Measurements from ENCODE around the gene GAP43. TPM values are rescaled to one million over a fixed set of nuclear protein-coding genes. Genes with fewer than 3 reads are reported as not detected.

GAP43 gene
- total RNA-seq, 2 donors from 2014 or later = not detected

DNA sequence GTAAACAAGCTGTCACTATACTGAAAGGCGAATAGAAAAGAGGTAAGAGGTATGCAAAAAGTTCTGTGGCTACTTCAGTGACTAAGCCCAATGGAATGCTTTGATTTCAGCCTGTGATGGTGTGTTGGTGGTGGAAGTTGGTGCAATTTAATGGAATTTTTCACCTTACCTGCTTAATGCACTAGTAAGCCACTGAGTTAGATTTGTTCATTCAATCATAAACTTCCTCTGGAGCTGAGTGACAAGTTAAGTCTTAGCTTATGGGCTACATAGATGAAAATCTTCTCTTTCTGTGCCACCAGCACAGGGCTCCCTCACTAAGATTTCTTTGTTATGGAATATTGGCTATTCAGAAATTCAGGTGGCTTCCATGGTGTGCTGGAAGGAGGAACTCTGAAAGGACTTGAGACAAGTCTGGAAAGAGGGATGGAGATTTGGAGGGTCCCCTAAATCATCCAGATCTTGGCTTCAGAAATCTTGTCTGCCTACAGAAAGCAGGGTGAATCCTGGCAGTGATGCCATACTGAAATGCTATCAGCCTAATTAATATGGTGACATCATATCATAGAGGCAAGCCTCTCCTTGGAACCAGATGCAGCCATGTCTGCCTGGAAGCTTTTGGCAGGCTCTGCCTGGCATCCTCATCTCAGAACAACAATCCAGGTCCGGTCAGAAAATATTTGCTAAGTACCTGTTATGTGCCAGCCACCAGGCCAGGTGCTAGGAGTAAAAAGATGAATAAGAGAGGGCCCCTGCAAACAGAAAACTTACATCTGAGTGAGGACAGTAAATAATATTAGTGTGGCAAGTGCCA, 8.1 kb upstream of the GAP43 start:
- no peak overlapping the region for H3K27ac Mint-ChIP-seq
- peaks cover 20% of the 10 kb centered on the region for H3K27me3 Mint-ChIP-seq
- DNase-seq (no peak), ATAC-seq (no peak)
- H3K9me3 ChIP-seq (ENCODE audit: control insufficient read depth, low read length, poor library complexity, severe bottlenecking) = no peaks in the 10 kb centered on the region
- no peak overlapping the region for H3K4me3 Mint-ChIP-seq
- no peaks in the 10 kb centered on the region for H3K36me3 Mint-ChIP-seq (ENCODE audit: low read depth)
- H3K4me1 Mint-ChIP-seq = no peaks in the 10 kb centered on the region

DNA sequence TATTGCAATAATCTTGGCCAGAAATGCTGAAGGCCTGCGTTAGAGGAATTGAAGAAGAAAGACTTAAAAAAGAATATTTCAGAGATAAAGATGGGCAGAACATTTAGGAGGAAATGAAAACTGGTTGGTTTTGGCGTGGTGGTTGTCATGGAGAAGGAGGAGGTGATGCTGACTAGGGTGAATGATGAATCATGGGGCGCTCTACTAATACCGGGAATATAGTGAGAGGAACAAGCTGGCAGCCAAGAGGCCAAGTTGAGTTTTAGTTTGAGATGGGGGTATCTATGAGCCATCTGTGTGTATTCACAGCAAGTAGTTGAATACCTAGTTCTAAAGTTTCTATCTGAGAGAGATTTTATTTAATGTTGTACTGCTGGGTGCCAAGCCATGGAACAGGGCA, 6.8 kb upstream of the GAP43 start:
- DNase-seq (no peak), ATAC-seq (no peak)
- H3K9me3 ChIP-seq (ENCODE audit: control insufficient read depth, low read length, poor library complexity, severe bottlenecking) = no peaks in the 10 kb centered on the region
- no peak overlapping the region for H3K27ac Mint-ChIP-seq
- H3K36me3 Mint-ChIP-seq (ENCODE audit: low read depth) = no peaks in the 10 kb centered on the region
- peaks cover 13% of the 10 kb centered on the region for H3K27me3 Mint-ChIP-seq
- no peak overlapping the region for H3K4me3 Mint-ChIP-seq
- H3K4me1 Mint-ChIP-seq = no peaks in the 10 kb centered on the region

DNA sequence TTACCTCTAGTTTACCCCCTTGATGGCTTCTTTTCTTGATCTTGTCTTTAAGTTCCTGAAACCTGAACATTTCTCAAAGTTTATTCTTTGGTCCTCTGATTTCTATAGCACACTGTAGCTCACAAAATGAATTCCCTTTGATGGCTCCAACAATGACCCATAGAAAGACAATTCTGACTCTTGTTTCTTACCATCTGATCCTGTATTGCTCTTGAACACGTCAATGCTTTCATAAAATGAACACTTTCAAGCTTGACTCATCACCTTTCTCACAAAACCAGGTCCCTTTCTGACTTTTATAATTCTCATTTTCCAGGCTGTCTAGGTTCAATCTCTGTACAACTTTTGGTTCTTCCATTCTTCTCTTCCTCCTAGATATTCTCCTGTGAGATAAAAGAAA, 5.7 kb upstream of the GAP43 start:
- no peaks in the 10 kb centered on the region for H3K9me3 ChIP-seq (ENCODE audit: control insufficient read depth, low read length, poor library complexity, severe bottlenecking)
- ATAC-seq (no peak), DNase-seq (no peak)
- no peak overlapping the region for H3K27ac Mint-ChIP-seq
- no peaks in the 10 kb centered on the region for H3K4me1 Mint-ChIP-seq
- no peak overlapping the region for H3K4me3 Mint-ChIP-seq
- H3K36me3 Mint-ChIP-seq (ENCODE audit: low read depth) = no peaks in the 10 kb centered on the region
- peaks cover 6% of the 10 kb centered on the region for H3K27me3 Mint-ChIP-seq

DNA sequence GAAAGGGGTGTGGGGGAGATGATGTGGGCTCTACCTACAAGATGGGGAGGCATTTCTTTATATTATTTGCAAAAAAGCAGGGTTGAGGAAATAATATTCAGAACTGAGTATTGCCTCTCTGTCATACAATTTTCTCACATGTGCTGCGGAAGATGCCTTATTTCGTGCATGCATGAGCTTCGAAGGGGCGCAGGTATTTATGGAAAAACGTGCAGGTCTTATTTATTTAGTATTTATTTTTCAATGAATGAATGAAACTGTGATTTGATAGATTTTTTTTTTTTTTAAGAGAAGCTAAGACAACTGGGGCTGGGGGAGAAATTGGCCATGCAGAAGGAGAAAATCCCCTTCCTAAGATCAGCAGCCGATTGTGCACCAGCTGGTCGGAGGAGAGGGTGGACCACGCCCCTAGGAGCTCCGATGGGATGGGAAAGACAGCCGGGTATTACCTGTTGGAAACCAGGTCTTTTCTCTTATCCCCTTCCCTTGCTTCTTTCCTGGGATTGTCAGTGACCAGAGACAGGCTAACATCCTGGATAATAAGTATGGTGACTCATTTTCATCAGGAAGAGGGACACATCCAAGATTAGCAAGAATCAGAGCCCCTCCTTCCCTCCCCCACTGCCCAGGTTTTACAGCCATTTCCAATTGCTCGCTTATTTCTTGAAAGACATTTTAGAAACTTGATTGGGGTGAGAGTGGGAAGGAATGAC, 875 bp downstream of the GAP43 start:
- H3K36me3 Mint-ChIP-seq (ENCODE audit: low read depth) = no peaks in the 10 kb centered on the region
- peak overlapping the region; percentile 59 for H3K4me3 Mint-ChIP-seq
- DNase-seq (no peak), ATAC-seq (no peak)
- peaks cover 47% of the 10 kb centered on the region for H3K27me3 Mint-ChIP-seq
- no peak overlapping the region for H3K27ac Mint-ChIP-seq
- H3K9me3 ChIP-seq (ENCODE audit: control insufficient read depth, low read length, poor library complexity, severe bottlenecking) = no peaks in the 10 kb centered on the region
- peaks cover 17% of the 10 kb centered on the region for H3K4me1 Mint-ChIP-seq

DNA sequence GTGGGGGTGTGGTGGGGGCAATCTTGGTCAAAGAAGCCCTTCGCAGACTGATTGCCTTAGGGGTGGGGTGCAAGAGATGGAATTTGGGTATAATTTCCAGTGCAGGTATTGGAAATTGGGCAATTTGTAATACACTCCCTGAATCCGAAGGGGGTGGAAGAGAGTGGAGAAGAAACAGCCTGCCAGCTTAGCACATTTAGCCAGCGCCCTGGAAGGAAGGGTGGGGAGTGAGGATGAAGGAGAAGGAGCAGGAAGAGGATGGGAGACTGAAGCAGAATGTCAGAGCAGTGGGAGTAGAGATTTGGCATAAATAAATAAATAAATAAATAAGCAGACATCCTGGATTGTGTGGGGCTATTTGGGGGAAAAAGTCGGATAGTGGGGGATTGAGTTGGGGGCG, 1.6 kb downstream of the GAP43 start:
- no peak overlapping the region for H3K27ac Mint-ChIP-seq
- ATAC-seq (no peak), DNase-seq (no peak)
- no peaks in the 10 kb centered on the region for H3K9me3 ChIP-seq (ENCODE audit: control insufficient read depth, low read length, poor library complexity, severe bottlenecking)
- no peak overlapping the region for H3K4me3 Mint-ChIP-seq
- H3K27me3 Mint-ChIP-seq = peaks cover 41% of the 10 kb centered on the region
- H3K36me3 Mint-ChIP-seq (ENCODE audit: low read depth) = no peaks in the 10 kb centered on the region
- peaks cover 17% of the 10 kb centered on the region for H3K4me1 Mint-ChIP-seq

DNA sequence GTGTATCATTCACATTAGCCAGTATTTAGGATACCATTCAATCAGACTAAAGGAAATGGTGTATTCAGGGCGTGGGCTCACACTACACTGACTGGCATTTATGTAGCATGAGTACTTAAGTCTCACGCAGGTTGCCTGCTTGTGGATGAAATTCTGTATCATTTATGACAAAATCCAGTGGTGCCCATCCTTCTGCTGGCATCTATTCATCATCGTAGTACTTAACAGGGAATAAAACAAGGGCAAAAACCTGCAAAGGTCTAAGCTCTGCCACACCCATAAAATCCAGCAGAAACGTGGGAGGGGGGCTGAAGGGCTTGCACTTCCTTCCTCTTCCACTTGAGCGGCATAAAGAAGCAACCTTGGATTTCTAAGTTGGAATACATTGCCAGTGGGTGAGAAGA, 2.7 kb downstream of the GAP43 start:
- Mint-ChIP-seq H3K27ac (no peak overlapping the region), H3K4me3 (no peak overlapping the region), H3K36me3 (ENCODE audit: low read depth) (no peaks in the 10 kb centered on the region), H3K27me3 (peaks cover 41% of the 10 kb centered on the region), H3K4me1 (peaks cover 17% of the 10 kb centered on the region)
- no peaks in the 10 kb centered on the region for H3K9me3 ChIP-seq (ENCODE audit: control insufficient read depth, low read length, poor library complexity, severe bottlenecking)
- no peak for ATAC-seq
- no peak for DNase-seq

DNA sequence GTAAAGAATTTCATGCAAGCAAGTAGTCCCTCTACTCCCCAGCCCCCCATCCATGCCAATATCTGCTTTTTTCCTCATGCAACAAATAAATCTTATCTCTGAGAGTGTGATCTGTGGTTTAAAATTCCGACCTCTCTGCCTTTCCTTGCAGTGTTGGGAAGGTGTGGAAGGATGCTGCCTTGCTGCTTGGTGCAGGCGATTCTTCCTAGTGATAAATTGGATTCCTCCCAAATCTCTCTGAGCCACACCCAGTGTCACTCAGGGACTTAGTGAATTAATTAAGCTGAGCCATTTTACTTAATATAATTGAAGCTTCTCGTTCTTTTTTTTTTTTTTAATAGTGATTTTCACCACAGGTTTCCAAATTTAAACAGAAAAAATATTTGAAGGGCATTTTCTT, 3.4 kb downstream of the GAP43 start:
- H3K9me3 ChIP-seq (ENCODE audit: control insufficient read depth, low read length, poor library complexity, severe bottlenecking) = no peaks in the 10 kb centered on the region
- peaks cover 17% of the 10 kb centered on the region for H3K4me1 Mint-ChIP-seq
- H3K36me3 Mint-ChIP-seq (ENCODE audit: low read depth) = no peaks in the 10 kb centered on the region
- H3K4me3 Mint-ChIP-seq = no peak overlapping the region
- DNase-seq (no peak), ATAC-seq (no peak)
- no peak overlapping the region for H3K27ac Mint-ChIP-seq
- peaks cover 41% of the 10 kb centered on the region for H3K27me3 Mint-ChIP-seq

DNA sequence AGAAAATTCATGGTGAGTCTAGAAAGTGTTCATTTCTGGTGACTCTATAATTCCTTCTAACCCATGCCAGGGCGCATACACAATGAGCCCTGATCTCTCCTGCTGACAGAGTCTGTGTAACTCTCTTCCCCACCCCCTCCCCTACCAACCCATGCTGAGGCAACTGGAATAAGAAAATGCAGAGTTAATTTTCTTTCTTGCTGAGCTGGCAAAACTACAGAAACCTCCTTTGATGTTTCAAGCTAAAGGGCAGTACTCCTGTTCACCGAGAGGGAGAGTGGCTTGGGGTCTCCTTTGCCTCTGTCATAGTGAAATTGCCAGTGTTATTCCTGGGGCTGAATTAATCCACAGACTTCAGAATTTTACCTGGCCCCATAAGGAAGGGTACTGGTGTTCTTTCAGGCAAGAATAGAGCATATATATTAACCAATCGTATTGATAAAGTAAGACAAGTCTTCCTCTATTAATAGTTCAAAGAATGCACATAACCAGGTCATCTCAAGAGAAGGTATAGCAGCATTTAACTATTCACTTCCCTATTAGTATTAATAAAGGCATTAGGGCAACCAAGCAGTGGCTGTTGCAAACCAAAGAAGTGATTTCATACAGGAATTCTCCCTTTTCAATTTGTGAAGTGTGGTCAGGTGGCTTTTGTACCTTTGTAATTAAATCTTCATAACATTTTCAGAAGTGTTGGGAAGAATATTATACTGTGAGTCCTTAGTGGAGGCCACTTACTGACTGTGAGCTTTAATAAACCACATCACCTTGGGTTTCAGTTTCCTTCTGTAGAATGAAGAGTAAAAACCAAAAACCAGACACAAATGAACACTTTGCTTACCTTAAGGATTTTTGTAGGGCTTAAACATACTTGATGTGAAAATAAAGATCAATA, 4.1 kb downstream of the GAP43 start:
- no peak overlapping the region for H3K27ac Mint-ChIP-seq
- DNase-seq (no peak), ATAC-seq (no peak)
- H3K4me3 Mint-ChIP-seq = no peak overlapping the region
- H3K36me3 Mint-ChIP-seq (ENCODE audit: low read depth) = no peaks in the 10 kb centered on the region
- H3K27me3 Mint-ChIP-seq = peaks cover 45% of the 10 kb centered on the region
- no peaks in the 10 kb centered on the region for H3K9me3 ChIP-seq (ENCODE audit: control insufficient read depth, low read length, poor library complexity, severe bottlenecking)
- peaks cover 17% of the 10 kb centered on the region for H3K4me1 Mint-ChIP-seq

DNA sequence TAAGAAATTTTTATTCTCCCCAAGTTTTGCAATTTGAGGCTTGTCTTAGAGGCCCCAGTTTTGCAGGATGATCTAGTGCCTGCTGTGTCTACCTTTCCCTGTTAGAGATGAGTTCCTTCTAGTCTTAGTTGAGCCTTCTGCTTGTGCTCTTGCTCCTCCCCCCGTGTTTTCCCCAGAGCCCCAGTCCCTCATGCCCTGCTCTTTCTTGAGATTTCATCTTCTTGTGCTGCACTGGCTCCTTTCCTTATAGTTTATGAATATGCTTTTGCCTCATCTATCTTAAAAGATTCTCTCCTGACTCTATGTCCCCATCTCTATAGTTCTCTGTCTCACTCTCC, 4.7 kb downstream of the GAP43 start:
- no peaks in the 10 kb centered on the region for H3K9me3 ChIP-seq (ENCODE audit: control insufficient read depth, low read length, poor library complexity, severe bottlenecking)
- DNase-seq = no peak
- H3K4me3 Mint-ChIP-seq = no peak overlapping the region
- ATAC-seq = no peak
- H3K36me3 Mint-ChIP-seq (ENCODE audit: low read depth) = peaks cover 3% of the 10 kb centered on the region
- H3K27me3 Mint-ChIP-seq = peaks cover 47% of the 10 kb centered on the region
- no peak overlapping the region for H3K27ac Mint-ChIP-seq
- H3K4me1 Mint-ChIP-seq = peaks cover 15% of the 10 kb centered on the region

DNA sequence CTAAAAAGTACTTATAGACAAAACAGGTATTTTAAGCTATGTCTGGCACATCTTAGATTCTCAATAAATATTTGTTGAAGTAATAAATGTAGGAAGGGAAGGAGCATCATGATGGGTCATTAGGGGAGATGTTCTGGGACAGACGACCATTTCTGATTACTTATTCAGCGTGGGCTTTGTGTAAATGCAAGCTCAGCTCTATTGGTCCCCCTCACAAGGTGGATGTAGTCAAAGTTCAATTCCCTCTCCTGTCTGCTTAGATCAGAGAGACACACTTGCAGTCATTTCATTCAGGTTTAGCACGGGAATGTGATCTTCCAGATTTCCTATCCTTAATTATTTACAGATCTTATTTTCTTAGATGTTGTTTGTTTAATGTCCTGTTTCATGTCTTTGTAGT, 7.5 kb downstream of the GAP43 start:
- Mint-ChIP-seq H3K4me3 (no peak overlapping the region), H3K27ac (no peak overlapping the region), H3K36me3 (ENCODE audit: low read depth) (peaks cover 3% of the 10 kb centered on the region), H3K27me3 (peaks cover 27% of the 10 kb centered on the region), H3K4me1 (peaks cover 4% of the 10 kb centered on the region)
- ATAC-seq (no peak), DNase-seq (no peak)
- no peaks in the 10 kb centered on the region for H3K9me3 ChIP-seq (ENCODE audit: control insufficient read depth, low read length, poor library complexity, severe bottlenecking)

DNA sequence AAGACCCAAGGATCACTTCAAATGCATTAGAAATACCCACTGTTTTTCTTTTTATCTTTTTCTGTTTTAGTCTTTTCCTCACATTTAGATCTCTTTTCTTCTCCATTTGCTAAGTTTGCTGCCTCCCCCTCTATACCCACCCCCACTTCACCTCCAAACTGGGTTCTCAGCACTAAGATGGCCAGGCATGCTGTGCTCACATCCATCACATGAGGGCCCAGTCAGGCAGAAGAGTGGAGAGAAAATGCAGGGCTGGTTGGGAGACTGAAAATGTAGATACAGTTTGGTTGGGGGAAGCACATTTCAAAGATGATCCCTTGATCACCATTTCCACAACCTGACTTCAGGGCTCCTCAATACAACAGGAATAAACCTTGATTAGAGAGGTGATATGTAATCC, 8.7 kb downstream of the GAP43 start:
- DNase-seq = no peak
- H3K27ac Mint-ChIP-seq = no peak overlapping the region
- no peak for ATAC-seq
- no peaks in the 10 kb centered on the region for H3K4me1 Mint-ChIP-seq
- H3K9me3 ChIP-seq (ENCODE audit: control insufficient read depth, low read length, poor library complexity, severe bottlenecking) = no peaks in the 10 kb centered on the region
- peaks cover 3% of the 10 kb centered on the region for H3K36me3 Mint-ChIP-seq (ENCODE audit: low read depth)
- H3K27me3 Mint-ChIP-seq = peaks cover 15% of the 10 kb centered on the region
- H3K4me3 Mint-ChIP-seq = no peak overlapping the region

DNA sequence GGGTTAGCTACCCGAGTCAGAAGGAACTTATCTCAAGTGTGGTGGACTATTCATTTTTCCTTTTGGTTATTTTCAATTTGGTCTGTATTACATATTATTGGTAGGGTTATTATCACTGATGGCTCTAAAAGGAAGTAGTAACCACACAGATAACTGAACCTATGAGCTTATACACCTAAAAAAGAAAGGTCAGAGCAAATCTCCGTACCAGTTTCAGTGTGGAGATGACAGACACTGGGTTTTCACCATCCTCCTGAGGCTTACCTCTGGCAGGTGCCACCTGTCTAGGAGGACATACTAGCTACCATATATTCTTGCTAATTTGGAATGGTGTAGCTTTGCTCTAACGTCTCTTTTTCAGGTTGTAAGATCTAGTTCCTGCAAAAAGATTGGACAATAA, 10.2 kb downstream of the GAP43 start:
- Mint-ChIP-seq H3K36me3 (ENCODE audit: low read depth) (peaks cover 3% of the 10 kb centered on the region), H3K27me3 (peaks cover 11% of the 10 kb centered on the region), H3K4me3 (no peak overlapping the region), H3K27ac (no peak overlapping the region), H3K4me1 (no peaks in the 10 kb centered on the region)
- no peak for ATAC-seq
- no peaks in the 10 kb centered on the region for H3K9me3 ChIP-seq (ENCODE audit: control insufficient read depth, low read length, poor library complexity, severe bottlenecking)
- no peak for DNase-seq

DNA sequence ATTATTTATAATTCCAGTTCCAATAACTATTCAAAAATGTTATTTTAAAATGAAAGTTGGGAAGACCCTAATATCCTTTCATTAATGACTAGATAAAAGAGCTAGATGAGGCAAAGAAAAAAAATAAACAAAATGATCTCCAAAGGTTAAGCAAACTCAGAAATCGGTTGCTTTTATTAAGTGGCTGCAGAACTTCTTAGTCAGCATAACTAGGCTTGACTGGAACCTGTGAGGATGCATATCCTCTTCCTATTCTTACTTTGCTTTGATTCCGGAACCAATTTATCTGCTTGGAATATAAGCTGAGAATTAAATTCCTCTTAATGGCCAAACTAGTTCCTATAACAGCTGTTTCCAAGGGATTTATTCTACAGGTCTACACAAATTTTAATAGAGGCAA, 10.7 kb downstream of the GAP43 start:
- Mint-ChIP-seq H3K27me3 (peaks cover 11% of the 10 kb centered on the region), H3K27ac (no peak overlapping the region), H3K4me3 (no peak overlapping the region), H3K4me1 (no peaks in the 10 kb centered on the region), H3K36me3 (ENCODE audit: low read depth) (peaks cover 3% of the 10 kb centered on the region)
- H3K9me3 ChIP-seq (ENCODE audit: control insufficient read depth, low read length, poor library complexity, severe bottlenecking) = no peaks in the 10 kb centered on the region
- no peak for ATAC-seq
- no peak for DNase-seq
